Motor neuron (in vitro differentiated cells): ENCODE results near the gene CRYBG2. TPM values are rescaled to one million over a fixed set of nuclear protein-coding genes. Genes with fewer than 3 reads are reported as not detected.
"Not testable (repeated sequence)": the region's sequence is repeated elsewhere in the genome, so short reads cannot be mapped to it uniquely, and the experiment has no call there.

Experiments used
- ATAC-seq, 8 experiments: fragments of 200-7000 bp; cut with Tn5 transposase; replicated peaks in 6 of 8; 2 replicates each; pipeline ENCODE4 v1.8.0; 2021; ENCODE audit warnings: mild to moderate bottlenecking in 8 of 8, moderate library complexity in 8 of 8
- H3K27ac ChIP-seq, 2 donors: fragments of 250-450 bp; sonication (Bioruptor Pico); 2 replicates each; pipeline ENCODE4 v1.9.0; 2021; ENCODE audit warnings: antibody characterized with exemption in 2 of 2, mild to moderate bottlenecking in 2 of 2, moderate library complexity in 1 of 2
- H3K4me1 ChIP-seq, 2 donors: fragments of 250-450 bp; sonication (Bioruptor Pico); replicated peaks in 1 of 2; 2 replicates each; pipeline ENCODE4 v1.6.1; 2021; ENCODE audit warnings: antibody characterized with exemption in 2 of 2, mild to moderate bottlenecking in 2 of 2, moderate library complexity in 1 of 2
- H3K4me3 ChIP-seq, 5 donors: fragments of 250-450 bp; sonication (Bioruptor Pico); 2 replicates each; pipeline ENCODE4 v1.9.0; 2021; ENCODE audit warnings: antibody characterized with exemption in 5 of 5, mild to moderate bottlenecking in 5 of 5, moderate library complexity in 4 of 5
- WGBS, 10 experiments: fragments of 450-650 bp; shearing (Covaris generic); methylation state at CpG; one replicate each; pipeline ENCODE4 v1.0.0; 2022; 5-methylcytosine and 5-hydroxymethylcytosine counted together
- in situ Hi-C, 9 experiments: fragments of 400-800 bp; cut with MboI; loops; one replicate each; pipeline ENCODE4 v1.15.0; 2021; ENCODE audit warnings: low sequenced_read_pairs in 9 of 9, low pct_unique_long_range_greater_than_20kb in 2 of 9; ENCODE audit not compliant: unreplicated experiment in 9 of 9
- total RNA-seq, 8 experiments: library from RNA; unstranded; fragments of 300-600 nt; gene quantifications; 2 replicates each; pipeline versions ENCODE4 v1.2.3 to v1.2.4, GENCODE V29; 2022

Gene CRYBG2
- total RNA-seq, 8 experiments from 2014 or later = 0.25 to 3.5 (median 2.1) TPM

- 0 to 9% (median 7%) methylated on average over 3 to 28 of the region's 51 CpGs; no CpG with 5 or more reads in 3 of the 10 experiments for WGBS, 10 experiments
- peak within 1 kb of the TSS in 1 of 2 donors; percentile 13 for H3K27ac ChIP-seq
Measured at GRCh38 chr1:26306290-26307229, 47.4 kb downstream of the CRYBG2 start, which contains the start of gene UBXN11. TSS of gene UBXN11 (minus strand) at chr1:26306636. CDS start at chr1:26302883, 3,753 bp downstream.

GRCh38 chr1:26305667-26306289, 48.2 kb downstream of the CRYBG2 start:
- ATAC-seq = no peak
- Histone ChIP-seq H3K4me3 (peak overlapping the region; percentile 65 to 85 (median 73)), H3K4me1 (peaks cover 7 to 9% of the 10 kb centered on the region in 2 donors), H3K27ac (peak overlapping the region in 1 of 2 donors; percentile 13)
- in situ Hi-C loops = no loop called here
- WGBS, 10 experiments = 0 to 47% (median 28%) methylated on average over 1 to 8 of the region's 8 CpGs

More at GRCh38 chr1:26306290-26307229, 47.4 kb downstream of the CRYBG2 start, which contains the start of gene UBXN11:
- peak; percentile 92 to 100 (median 100) for ATAC-seq
- H3K4me1 ChIP-seq = peaks cover 7 to 9% of the 10 kb centered on the region in 2 donors
- in situ Hi-C loops = no loop called here
- H3K4me3 ChIP-seq = peak within 1 kb of the TSS; percentile 65 to 85 (median 73)

- Histone ChIP-seq H3K4me3 (no peak overlapping the region), H3K4me1 (peaks cover 7 to 9% of the 10 kb centered on the region in 2 donors), H3K27ac (no peak overlapping the region)
- 28 to 100% (median 84%) methylated on average over 1 to 8 of the region's 8 CpGs; no CpG with 5 or more reads in 3 of the 10 experiments for WGBS, 10 experiments
- in situ Hi-C loops = no loop called here
- peak in 2 of 8 experiments; percentile 21 to 57 for ATAC-seq
Measured at GRCh38 chr1:26302733-26303405, 51.1 kb downstream of the CRYBG2 start.

- peak in 2 of 8 experiments; percentile 11 to 14 for ATAC-seq
- in situ Hi-C loops = no loop called here
- WGBS, 10 experiments = 86 to 96% (median 90%) methylated on average over 3 to 6 of the region's 11 CpGs; no CpG with 5 or more reads in 5 of the 10 experiments
Measured at GRCh38 chr1:26300578-26301275, 53.2 kb downstream of the CRYBG2 start.

GRCh38 chr1:26297791-26298124, 56.2 kb downstream of the CRYBG2 start:
- H3K4me1 ChIP-seq = no peaks in the 10 kb centered on the region
- whole genome bisulfite sequencing, 10 experiments = 56 to 92% (median 83%) methylated on average over 1 to 3 of the region's 6 CpGs; no CpG with 5 or more reads in 7 of the 10 experiments
- no peak overlapping the region for H3K27ac ChIP-seq
- no peak overlapping the region for H3K4me3 ChIP-seq
- peak in 1 of 8 experiments; percentile 4 for ATAC-seq
- in situ Hi-C loops = loop anchor here in 1 of 9 experiments (25.0 kb wide), 1 partner anchor 90 kb away; no protein-coding TSS in a partner anchor

More at GRCh38 chr1:26300578-26301275, 53.2 kb downstream of the CRYBG2 start:
- Histone ChIP-seq H3K27ac (no peak overlapping the region), H3K4me3 (no peak overlapping the region), H3K4me1 (peaks cover 1 to 2% of the 10 kb centered on the region in 2 donors)

- peak in 3 of 8 experiments; percentile 12 to 29 (median 20) for ATAC-seq
- H3K27ac ChIP-seq = no peak overlapping the region
- no peaks in the 10 kb centered on the region for H3K4me1 ChIP-seq
- in situ Hi-C loops = loop anchor here in 1 of 9 experiments (25.0 kb wide), 1 partner anchor 90 kb away; no protein-coding TSS in a partner anchor
- no peak overlapping the region for H3K4me3 ChIP-seq
- 80 to 98% (median 92%) methylated on average over 1 to 8 of the region's 12 CpGs; no CpG with 5 or more reads in 5 of the 10 experiments for WGBS, 10 experiments
Measured at GRCh38 chr1:26297057-26297790, 56.7 kb downstream of the CRYBG2 start.

GRCh38 chr1:26296340-26297056, 57.4 kb downstream of the CRYBG2 start:
- peak in 1 of 8 experiments; percentile 10 for ATAC-seq
- in situ Hi-C loops = loop anchor here in 1 of 9 experiments (25.0 kb wide), 1 partner anchor 91 kb away; no protein-coding TSS in a partner anchor
- H3K27ac ChIP-seq = no peak overlapping the region
- H3K4me1 ChIP-seq = no peaks in the 10 kb centered on the region
- WGBS, 10 experiments = 73 to 100% (median 77%) methylated on average over 1 to 7 of the region's 16 CpGs; no CpG with 5 or more reads in 4 of the 10 experiments
- no peak overlapping the region for H3K4me3 ChIP-seq

- in situ Hi-C loops = loop anchor here in 1 of 9 experiments (25.0 kb wide), 1 partner anchor 92 kb away; no protein-coding TSS in a partner anchor
- Histone ChIP-seq H3K4me1 (peaks cover 0 to 3% of the 10 kb centered on the region in 2 donors), H3K27ac (no peak overlapping the region), H3K4me3 (no peak overlapping the region)
- WGBS, 10 experiments = 53 to 97% (median 90%) methylated on average over 1 to 17 of the region's 22 CpGs; no CpG with 5 or more reads in 3 of the 10 experiments
- ATAC-seq = no peak
Measured at GRCh38 chr1:26295194-26296138, 58.5 kb downstream of the CRYBG2 start.

- ATAC-seq = no peak
- 67 to 100% (median 87%) methylated on average over 1 to 8 of the region's 11 CpGs; no CpG with 5 or more reads in 2 of the 10 experiments for WGBS, 10 experiments
- no peak overlapping the region for H3K27ac ChIP-seq
- in situ Hi-C loops = loop anchor here in 1 of 9 experiments (25.0 kb wide), 1 partner anchor 93 kb away; no protein-coding TSS in a partner anchor
- no peak overlapping the region for H3K4me3 ChIP-seq
- peaks cover 0 to 5% of the 10 kb centered on the region in 2 donors for H3K4me1 ChIP-seq
Measured at GRCh38 chr1:26293911-26294463, 59.9 kb downstream of the CRYBG2 start.

GRCh38 chr1:26292735-26293134, 61.2 kb downstream of the CRYBG2 start:
- in situ Hi-C loops = loop anchor here in 1 of 9 experiments (25.0 kb wide), 1 partner anchor 95 kb away; no protein-coding TSS in a partner anchor
- WGBS, 10 experiments = 67 to 100% (median 93%) methylated on average over 1 to 3 of the region's 5 CpGs; no CpG with 5 or more reads in 3 of the 10 experiments
- not testable (repeated sequence) for H3K27ac ChIP-seq

More at GRCh38 chr1:26292735-26293134, 61.2 kb downstream of the CRYBG2 start:
- ATAC-seq, H3K4me1 ChIP-seq, H3K4me3 ChIP-seq: not testable (repeated sequence)
